Measurements from ENCODE around the gene POLR2L.

GRCh38 chr11:843086-843734 is 881 bp upstream of the POLR2L start:
- TF ChIP-seq CTCF (IDR thresholded peaks at IDR 0.05) (no peak), EP300 (IDR thresholded peaks at IDR 0.05) (no peak)
